ENCODE measurements around the gene S100A16. TPM values are rescaled to one million over a fixed set of nuclear protein-coding genes. Genes with fewer than 3 reads are reported as not detected.

Gene S100A16
- total RNA-seq, 1 donor from 2014 or later = not detected

- H3K36me3 Mint-ChIP-seq (ENCODE audit: low read depth) = no peaks in the 10 kb centered on the region
- ChIA-PET CTCF (no interaction called here), POLR2A (interaction anchor here (1.4 to 2.3 kb wide), 2 partner anchors 8 to 11 kb away, joined by 3 to 10 read pairs; no protein-coding TSS in a partner anchor)
- TF ChIP-seq CTCF (IDR thresholded peaks at IDR 0.05) = no peak
- no peak overlapping the region for H3K27ac Mint-ChIP-seq
- H3K4me3 Mint-ChIP-seq = no peak overlapping the region
- H3K4me1 Mint-ChIP-seq = peaks cover 30% of the 10 kb centered on the region
- no peaks in the 10 kb centered on the region for H3K27me3 Mint-ChIP-seq
- intact Hi-C loops (cut with micrococcal nuclease) = no loop called here
- DNase-seq (no peak), ATAC-seq (ENCODE audit: low read depth) (no peak)
- H3K9me3 Mint-ChIP-seq = no peaks in the 10 kb centered on the region
Measured at GRCh38 chr1:153607381-153607780, 5.6 kb downstream of the S100A16 start.

GRCh38 chr1:153606194-153606593 is 6.7 kb downstream of the S100A16 start:
- ChIA-PET POLR2A (interaction anchor here (0.7 to 0.8 kb wide), 3 partner anchors 8 to 525 kb away, joined by 3 to 7 read pairs (median 4); no protein-coding TSS in a partner anchor), CTCF (no interaction called here)
- DNase-seq = no peak

GRCh38 chr1:153602749-153603148 is 10.2 kb downstream of the S100A16 start:
- no peaks in the 10 kb centered on the region for H3K9me3 Mint-ChIP-seq
- H3K4me1 Mint-ChIP-seq = peaks cover 61% of the 10 kb centered on the region
- CTCF ChIA-PET = no interaction called here
- POLR2A ChIA-PET = interaction anchor here (0.7 to 3.9 kb wide), 2 partner anchors 31 to 247 kb away, joined by 9 to 21 read pairs; partner anchors contain the start of gene CHTOP
- ATAC-seq (ENCODE audit: low read depth) = no peak
- intact Hi-C loops (cut with micrococcal nuclease) = no loop called here
- H3K4me3 Mint-ChIP-seq = no peak overlapping the region
- TF ChIP-seq CTCF (IDR thresholded peaks at IDR 0.05) = no peak
- H3K27ac Mint-ChIP-seq = no peak overlapping the region
- no peaks in the 10 kb centered on the region for H3K27me3 Mint-ChIP-seq
- H3K36me3 Mint-ChIP-seq (ENCODE audit: low read depth) = no peaks in the 10 kb centered on the region
- no peak for DNase-seq

More at GRCh38 chr1:153606194-153606593, 6.7 kb downstream of the S100A16 start:
- ATAC-seq (ENCODE audit: low read depth) = peak; percentile 10
- peak overlapping the region; percentile 71 for H3K27ac Mint-ChIP-seq
- H3K36me3 Mint-ChIP-seq (ENCODE audit: low read depth) = no peaks in the 10 kb centered on the region
- H3K27me3 Mint-ChIP-seq = no peaks in the 10 kb centered on the region
- peaks cover 39% of the 10 kb centered on the region for H3K4me1 Mint-ChIP-seq
- H3K9me3 Mint-ChIP-seq = no peaks in the 10 kb centered on the region
- intact Hi-C loops (cut with micrococcal nuclease) = no loop called here
- no peak overlapping the region for H3K4me3 Mint-ChIP-seq
- no peak for TF ChIP-seq CTCF (IDR thresholded peaks at IDR 0.05)

- H3K4me3 Mint-ChIP-seq = peak overlapping the region; percentile 20
- no peaks in the 10 kb centered on the region for H3K36me3 Mint-ChIP-seq (ENCODE audit: low read depth)
Measured at GRCh38 chr1:153599847-153600246, 13.1 kb downstream of the S100A16 start.

More at GRCh38 chr1:153599847-153600246, 13.1 kb downstream of the S100A16 start:
- TF ChIP-seq CTCF (IDR thresholded peaks at IDR 0.05) = no peak
- no peaks in the 10 kb centered on the region for H3K27me3 Mint-ChIP-seq
- CTCF ChIA-PET = interaction anchor here (1.0 to 2.2 kb wide), 3 partner anchors 11 to 31 kb away, joined by 4 to 9 read pairs (median 4); no protein-coding TSS in a partner anchor
- POLR2A ChIA-PET = interaction anchor here (0.9 to 5.8 kb wide), 13 partner anchors 8 to 391 kb away, joined by 3 to 138 read pairs (median 10); partner anchors contain the start of genes CHTOP, INTS3, RPS27 and S100A1
- ATAC-seq (ENCODE audit: low read depth) (no peak), DNase-seq (no peak)
- no peaks in the 10 kb centered on the region for H3K9me3 Mint-ChIP-seq
- H3K4me1 Mint-ChIP-seq = peaks cover 55% of the 10 kb centered on the region
- peak overlapping the region; percentile 90 for H3K27ac Mint-ChIP-seq
- intact Hi-C loops (cut with micrococcal nuclease) = loop anchor here (1.0 to 2.0 kb wide), 4 partner anchors 27 to 71 kb away; partner anchors contain the start of genes CHTOP and SNAPIN
